ENCODE data around the gene RBX1. TPM values are rescaled to one million over a fixed set of nuclear protein-coding genes. Genes with fewer than 3 reads are reported as not detected.

RBX1 gene
- polyA plus RNA-seq, 12 donors = 42.2 to 103 (median 67.6) TPM; not detected in 1

DNA sequence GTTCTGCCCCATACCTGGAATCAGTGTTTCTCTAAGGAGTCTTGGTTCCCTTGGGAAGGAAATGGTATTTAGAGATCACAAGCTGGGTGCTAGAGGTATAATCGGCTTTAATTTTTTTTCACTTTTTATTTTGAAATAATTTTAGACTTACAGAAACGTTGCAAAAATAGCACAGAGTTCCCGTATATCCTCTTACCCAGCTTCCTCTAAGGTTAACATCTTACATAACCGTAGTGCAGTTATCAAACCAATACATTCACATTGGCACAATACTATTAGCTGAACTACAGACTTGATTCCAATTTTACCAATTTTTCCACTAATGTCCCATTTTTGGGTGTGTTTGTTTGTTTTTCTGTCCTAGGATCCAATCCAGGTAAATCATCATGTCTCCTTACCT lies 63.8 kb downstream of the RBX1 start:
- DNase-seq = no peak

GRCh38 chr22:41021061-41021612 lies 70.0 kb downstream of the RBX1 start:
- DNase-seq = no peak

GRCh38 chr22:41021613-41022454 lies 70.7 kb downstream of the RBX1 start:
- DNase-seq = peak; percentile 73

GRCh38 chr22:41022470-41023298 lies 71.5 kb downstream of the RBX1 start:
- peak; percentile 91 for DNase-seq

Other genes with a start within 250 kb of the RBX1 start
- gene SLC25A17, start 132.0 kb upstream of the RBX1 start, polyA plus RNA-seq (ENCODE audit: insufficient read length in 12 of 12) = 10 to 100 TPM in 11 of 12 donors, not detected in 1; 16.4 to 32.7 (median 21.9) TPM
- gene ST13, start 94.7 kb upstream of the RBX1 start, polyA plus RNA-seq (ENCODE audit: insufficient read length in 12 of 12) = 100 to 1,000 TPM; 241 to 520 (median 443) TPM
- 10 to 100 TPM in 10 of 12 donors, 1 to 10 TPM in 1, not detected in 1; 6.7 to 19.6 (median 14.6) TPM for gene XPNPEP3, start 94.2 kb upstream of the RBX1 start, polyA plus RNA-seq (ENCODE audit: insufficient read length in 12 of 12)
- gene DNAJB7, start 89.3 kb upstream of the RBX1 start, polyA plus RNA-seq (ENCODE audit: insufficient read length in 12 of 12) = under 1 TPM in 10 of 12 donors, not detected in 2; 0.10 to 0.98 (median 0.48) TPM
- 10 to 100 TPM in 11 of 12 donors, not detected in 1; 28.3 to 74.5 (median 36.8) TPM for gene EP300, start 141.2 kb downstream of the RBX1 start, polyA plus RNA-seq (ENCODE audit: insufficient read length in 12 of 12)

Measured in muscle of arm (tissue), 12 donors.